SK-N-SH (cell line): Measurements from ENCODE around the gene LSM7. TPM values are rescaled to one million over a fixed set of nuclear protein-coding genes. Genes with fewer than 3 reads are reported as not detected.
A peak's percentile ranks its signal among the peaks of the same experiment; 100 is the strongest.
"Not testable (repeated sequence)": the region's sequence is repeated elsewhere in the genome, so short reads cannot be mapped to it uniquely, and the experiment has no call there.

Source experiments
- CTCF ChIA-PET: fragments of 300-600, 350-600 bp; formaldehyde crosslinking; extraction: SDS; loops from one replicate; lab custom pipeline; 2021; lab: Yijun Ruan, JAX
- POLR2A ChIA-PET: fragments of 350-600 bp; sonication (Branson Sonifier 250); formaldehyde crosslinking; extraction: SDS; loops from one replicate; lab custom pipeline; 2020; ENCODE audit warnings: antibody characterized with exemption, inconsistent platforms; lab: Yijun Ruan, JAX
- DNase-seq: peaks from one replicate; pipeline ENCODE4 v3.0.0; 2012
- H2AFZ ChIP-seq: fragments of 200-600 bp; sonication (generic); 2 replicates; pipeline ENCODE4 v1.8.1; 2016; ENCODE audit warnings: antibody characterized with exemption, mild to moderate bottlenecking, low read depth
- H3F3A ChIP-seq: fragments of 200-600 bp; sonication (generic); replicated peaks from 2 replicates; pipeline ENCODE3; 2016; ENCODE audit warnings: antibody characterized with exemption, mild to moderate bottlenecking; ENCODE audit not compliant: insufficient read depth
- H3K27ac ChIP-seq, 2 experiments: fragments of 200-500 bp in 1 of 2; fragments of 200-600 bp in 1 of 2; sonication (Bioruptor generic) in 1 of 2; sonication (generic), shearing (Covaris generic) in 1 of 2; 2 replicates each; pipeline versions ENCODE4 v1.5.1 to v1.6.1; 2014 to 2016; ENCODE audit warnings: low read depth in 2 of 2, inconsistent platforms in 1 of 2, low read length in 1 of 2, mild to moderate bottlenecking in 1 of 2, mixed read lengths in 1 of 2
- H3K27me3 ChIP-seq: fragments of 200-600 bp; sonication (generic), shearing (Covaris generic); 2 replicates; pipeline ENCODE4 v1.6.1; 2016; ENCODE audit warnings: mixed run types; ENCODE audit not compliant: insufficient read depth
- H3K36me3 ChIP-seq, 2 experiments: fragments of 200-500 bp in 1 of 2; fragments of 200-600 bp in 1 of 2; sonication (Bioruptor generic) in 1 of 2; sonication (generic) in 1 of 2; replicated peaks in 1 of 2; 2 replicates each; pipeline versions ENCODE3 to v1.5.1; 2014 to 2016; ENCODE audit warnings: low read length in 1 of 2, mild to moderate bottlenecking in 1 of 2; ENCODE audit not compliant: insufficient read depth in 2 of 2, control insufficient read depth in 1 of 2
- H3K4me1 ChIP-seq, 2 experiments: fragments of 200-500 bp in 1 of 2; fragments of 200-600 bp in 1 of 2; sonication (Bioruptor generic) in 1 of 2; sonication (generic), shearing (Covaris generic) in 1 of 2; 2 replicates each; pipeline versions ENCODE4 v1.5.1 to v1.6.1; 2014 to 2016; ENCODE audit warnings: low read depth in 1 of 2, low read length in 1 of 2, mixed run types in 1 of 2; ENCODE audit not compliant: insufficient read depth in 2 of 2, control insufficient read depth in 1 of 2
- H3K4me2 ChIP-seq: fragments of 200-600 bp; sonication (generic), shearing (Covaris generic); 2 replicates; pipeline ENCODE4 v1.6.1; 2017; ENCODE audit warnings: mixed run types
- H3K4me3 ChIP-seq, 2 experiments: fragments of 200-500 bp in 1 of 2; fragments of 200-600 bp in 1 of 2; sonication (Bioruptor generic) in 1 of 2; sonication (generic), shearing (Covaris generic) in 1 of 2; 2 replicates each; pipeline versions ENCODE4 v1.5.1 to v1.8.1; 2014 to 2016; ENCODE audit warnings: low read depth in 2 of 2, inconsistent platforms in 1 of 2, low read length in 1 of 2, mild to moderate bottlenecking in 1 of 2, mixed read lengths in 1 of 2, moderate library complexity in 1 of 2
- H3K79me2 ChIP-seq: fragments of 200-600 bp; sonication (generic); 2 replicates; pipeline ENCODE4 v1.8.1; 2017; ENCODE audit warnings: mild to moderate bottlenecking; ENCODE audit not compliant: insufficient read depth
- H3K9ac ChIP-seq: fragments of 200-600 bp; sonication (generic); 2 replicates; pipeline ENCODE4 v1.6.1; 2017; ENCODE audit warnings: mixed run types
- H3K9me2 ChIP-seq: fragments of 200-600 bp; sonication (generic); 2 replicates; pipeline ENCODE4 v1.6.1; 2017; ENCODE audit warnings: mixed run types
- H3K9me3 ChIP-seq: fragments of 200-600 bp; sonication (generic); 2 replicates; pipeline ENCODE4 v1.6.1; 2017; ENCODE audit warnings: mixed run types, mild to moderate bottlenecking, moderate library complexity
- H4K20me1 ChIP-seq: fragments of 200-600 bp; sonication (generic); 2 replicates; pipeline ENCODE4 v1.6.1; 2017; ENCODE audit warnings: mild to moderate bottlenecking, mixed run types; ENCODE audit not compliant: insufficient read depth
- ELF1 ChIP-seq: IDR thresholded peaks from 2 replicates; pipeline ENCODE4 v1.4.0; 2012
- EP300 ChIP-seq, 2 experiments: IDR thresholded peaks; 2 replicates each; pipeline versions ENCODE4 v1.4.0 to v1.6.1; 2012; ENCODE audit warnings: borderline replicate concordance in 1 of 2, low read depth in 1 of 2, low read length in 1 of 2
- FOXJ3 ChIP-seq: sonication (generic); formaldehyde crosslinking; IDR thresholded peaks from 2 replicates; pipeline ENCODE4 v1.5.1; 2020; ENCODE audit warnings: mild to moderate bottlenecking, missing genetic modification reagents
- FOXM1 ChIP-seq: IDR thresholded peaks from 2 replicates; pipeline ENCODE4 v1.4.0; 2012; ENCODE audit warnings: low read depth, mild to moderate bottlenecking
- GABPA ChIP-seq: IDR thresholded peaks from 2 replicates; pipeline ENCODE4 v1.4.0; 2012; ENCODE audit warnings: low read depth, mild to moderate bottlenecking
- GATA2 ChIP-seq: sonication (generic); formaldehyde crosslinking; IDR thresholded peaks from 2 replicates; pipeline ENCODE4 v1.5.0; 2020; ENCODE audit warnings: mild to moderate bottlenecking, missing genetic modification reagents
- MXI1 ChIP-seq: IDR thresholded peaks from 2 replicates; pipeline ENCODE4 v1.6.1; 2012; ENCODE audit warnings: mild to moderate bottlenecking, low read depth, low read length, improper control_type of control experiment
- NRF1 ChIP-seq: IDR thresholded peaks from 2 replicates; pipeline ENCODE4 v1.6.1; 2012; ENCODE audit warnings: low read depth, mild to moderate bottlenecking, low read length
- PBX3 ChIP-seq: IDR thresholded peaks from 2 replicates; pipeline ENCODE4; 2012
- RCOR1 ChIP-seq: fragments of 150-350 bp; IDR thresholded peaks from 2 replicates; pipeline ENCODE4 v1.6.1; 2017; ENCODE audit warnings: antibody characterized with exemption, low read length
- RFX5 ChIP-seq: IDR thresholded peaks from 2 replicates; pipeline ENCODE4 v1.6.1; 2012; ENCODE audit warnings: mild to moderate bottlenecking, improper control_type of control experiment, low read length
- SMC3 ChIP-seq: IDR thresholded peaks from 2 replicates; pipeline ENCODE4 v1.6.1; 2012; ENCODE audit warnings: low read depth, low read length, improper control_type of control experiment
- TCF12 ChIP-seq: IDR thresholded peaks from 2 replicates; pipeline ENCODE4 v1.4.0; 2012
- TEAD4 ChIP-seq: IDR thresholded peaks from 2 replicates; pipeline ENCODE4 v1.4.0; 2012; ENCODE audit warnings: mild to moderate bottlenecking, borderline replicate concordance; ENCODE audit not compliant: insufficient read depth
- WGBS: methylation state at CpG from one replicate; pipeline ENCODE4 v1.1.6; 2017; ENCODE audit warnings: low lambda C conversion rate; 5-methylcytosine and 5-hydroxymethylcytosine counted together
- polyA plus RNA-seq, 3 experiments: library from polyadenylated mRNA; depleted of rRNA; stranded (reverse); fragments of >200 nt; gene quantifications; 2 replicates each; pipeline ENCODE4 v1.2.3, GENCODE V29; 2012
- TF ChIP-seq, protein P1 (sequence below): fragments of 150-350 bp; IDR thresholded peaks from 2 replicates; pipeline ENCODE4 v1.6.1; 2016; ENCODE audit warnings: mild to moderate bottlenecking, low read depth, low read length

LSM7 gene
- polyA plus RNA-seq, 1 of the 3 experiments (the other 2 are of a cell fraction) = 1,193 TPM

- no peaks in the 10 kb centered on the region for H4K20me1 ChIP-seq
- H3K4me2 ChIP-seq = peak within 1 kb of the TSS; percentile 47; the same call in 1 of the 2 replicates
- H3K79me2 ChIP-seq = peaks cover 4% of the 10 kb centered on the region; the same call in 1 of the 2 replicates
- 22% methylated on average over 9 of the region's 41 CpGs for WGBS
- CTCF ChIA-PET = interaction anchor here (1.0 to 2.7 kb wide), 5 partner anchors 9 to 39 kb away, joined by 4 to 20 read pairs (median 5); partner anchors contain the start of gene LINGO3
- H3K9me3 ChIP-seq = no peaks in the 10 kb centered on the region
- peaks cover 0 to 8% of the 10 kb centered on the region in 2 experiments; a peak in 1 of 4 replicates for H3K4me1 ChIP-seq
- peak; percentile 80 for DNase-seq
- no peaks in the 10 kb centered on the region for H3K9me2 ChIP-seq
- no peak for TF ChIP-seq FOXM1
- no peak within 1 kb of the TSS for H3K27ac ChIP-seq
- H3F3A ChIP-seq = peaks cover 3% of the 10 kb centered on the region
- POLR2A ChIA-PET = interaction anchor here (0.6 kb wide), 1 partner anchor 9 kb away, joined by 3 read pairs; no protein-coding TSS in a partner anchor
- H3K27me3 ChIP-seq = no peaks in the 10 kb centered on the region
- H2AFZ ChIP-seq = no peak within 1 kb of the TSS; the same call in 1 of the 2 replicates
- no peak within 1 kb of the TSS for H3K9ac ChIP-seq
- H3K36me3 ChIP-seq = no peaks in the 10 kb centered on the region
- peak within 1 kb of the TSS in 1 of 2 experiments; percentile 9; a peak in 1 of 4 replicates for H3K4me3 ChIP-seq
Observed at GRCh38 chr19:2282062-2282861, 46.1 kb downstream of the LSM7 start, which contains the start of gene PEAK3. Gene PEAK3, minus strand, starts transcription at chr19:2282175. Its CDS starts 1,244 bp downstream, at chr19:2280931.

DNA sequence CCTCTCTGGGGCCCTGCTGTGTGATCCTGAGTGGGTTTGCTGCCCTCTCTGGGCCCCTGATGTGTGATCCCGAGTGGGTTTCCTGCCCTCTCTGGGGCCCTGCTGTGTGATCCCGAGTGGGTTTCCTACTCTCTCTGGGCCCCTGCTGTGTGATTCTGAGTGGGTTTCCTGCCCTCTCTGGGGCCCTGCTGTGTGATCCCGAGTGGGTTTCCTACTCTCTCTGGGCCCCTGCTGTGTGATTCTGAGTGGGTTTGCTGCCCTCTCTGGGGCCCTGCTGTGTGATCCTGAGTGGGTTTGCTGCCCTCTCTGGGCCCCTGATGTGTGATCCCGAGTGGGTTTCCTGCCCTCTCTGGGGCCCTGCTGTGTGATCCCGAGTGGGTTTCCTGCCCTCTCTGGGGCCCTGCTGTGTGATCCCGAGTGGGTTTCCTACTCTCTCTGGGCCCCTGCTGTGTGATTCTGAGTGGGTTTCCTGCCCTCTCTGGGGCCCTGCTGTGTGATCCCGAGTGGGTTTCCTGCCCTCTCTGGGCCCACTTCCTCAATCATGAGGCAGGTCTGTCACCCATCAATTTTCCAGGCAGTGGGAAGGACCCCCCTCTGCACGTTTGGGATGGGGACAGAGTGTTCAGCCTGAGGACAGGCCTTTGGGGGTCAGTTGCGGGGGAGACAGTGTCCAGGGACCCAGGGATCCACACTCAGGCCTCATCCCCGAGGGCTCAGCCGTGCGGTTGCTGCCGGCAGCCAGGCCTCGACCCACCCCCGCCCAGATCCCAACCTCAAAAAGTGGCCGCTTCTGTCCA is 46.9 kb downstream of the LSM7 start:
- ChIA-PET CTCF (interaction anchor here (1.0 to 2.7 kb wide), 2 partner anchors 8 to 35 kb away, joined by 4 to 20 read pairs; no protein-coding TSS in a partner anchor), POLR2A (interaction anchor here (0.6 kb wide), 1 partner anchor 10 kb away, joined by 3 read pairs; no protein-coding TSS in a partner anchor)
- H3K9ac ChIP-seq, DNase-seq, H4K20me1 ChIP-seq, H3F3A ChIP-seq, H3K9me3 ChIP-seq, H3K27me3 ChIP-seq, H2AFZ ChIP-seq, H3K9me2 ChIP-seq, H3K36me3 ChIP-seq, H3K4me1 ChIP-seq, H3K79me2 ChIP-seq, H3K4me3 ChIP-seq, H3K27ac ChIP-seq: not testable (repeated sequence)
- peak overlapping the region; percentile 47; the same call in 1 of the 2 replicates for H3K4me2 ChIP-seq
- 38% methylated on average over 3 of the region's 16 CpGs for WGBS

DNA sequence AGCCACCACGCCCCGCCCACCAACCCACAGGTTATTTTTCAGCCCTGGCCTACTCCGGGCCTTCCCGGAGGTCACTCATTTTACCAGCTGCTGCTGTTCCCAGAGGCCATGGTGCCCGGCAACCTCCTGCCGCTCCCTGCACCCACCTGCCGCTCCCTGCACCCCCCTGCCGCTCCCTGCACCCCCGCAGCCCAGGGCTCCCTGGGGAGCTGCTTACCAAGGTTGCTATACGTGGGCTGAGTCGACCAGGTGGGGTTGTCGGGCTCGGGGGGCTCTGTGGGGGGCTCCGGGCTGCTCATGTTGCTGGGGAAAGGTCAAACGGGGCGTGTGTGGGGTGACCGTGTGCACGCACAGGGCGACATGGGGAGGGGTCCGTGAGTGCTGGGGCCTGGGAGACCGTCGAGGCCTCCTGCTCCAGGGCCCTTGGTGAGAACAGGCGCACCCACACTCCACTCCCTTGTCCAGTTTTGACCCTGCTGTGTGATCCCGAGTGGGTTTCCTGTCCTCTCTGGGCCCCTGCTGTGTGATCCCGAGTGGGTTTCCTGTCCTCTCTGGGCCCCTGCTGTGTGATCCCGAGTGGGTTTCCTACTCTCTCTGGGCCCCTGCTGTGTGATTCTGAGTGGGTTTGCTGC is 47.6 kb downstream of the LSM7 start:
- no peak overlapping the region for H3K4me2 ChIP-seq
- H3K79me2 ChIP-seq = peaks cover 4% of the 10 kb centered on the region; the same call in 1 of the 2 replicates
- no peak overlapping the region for H2AFZ ChIP-seq
- DNase-seq = no peak
- H4K20me1 ChIP-seq = no peaks in the 10 kb centered on the region
- no peaks in the 10 kb centered on the region for H3K36me3 ChIP-seq
- H3K27me3 ChIP-seq = no peaks in the 10 kb centered on the region
- ChIA-PET CTCF (interaction anchor here (11.9 kb wide), 1 partner anchor 32 kb away, joined by 284 read pairs; the partner anchor contains the start of gene LINGO3), POLR2A (interaction anchor here (0.8 kb wide), 1 partner anchor 127 kb away, joined by 4 read pairs; no protein-coding TSS in a partner anchor)
- 89% methylated on average over 24 of the region's 26 CpGs for WGBS
- H3K9me3 ChIP-seq = no peaks in the 10 kb centered on the region
- no peaks in the 10 kb centered on the region for H3K9me2 ChIP-seq
- no peak overlapping the region for H3K9ac ChIP-seq
- no peak overlapping the region for H3K27ac ChIP-seq
- no peak overlapping the region for H3K4me3 ChIP-seq
- H3F3A ChIP-seq = peaks cover 3% of the 10 kb centered on the region
- peaks cover 0 to 8% of the 10 kb centered on the region in 2 experiments; a peak in 1 of 4 replicates for H3K4me1 ChIP-seq
- TF ChIP-seq NRF1 (no peak), PBX3 (no peak), EP300 (IDR thresholded peaks at IDR 0.05; ENCODE audit: borderline replicate concordance in 1 of 2, low read depth in 1 of 2, low read length in 1 of 2) (no peak), ELF1 (no peak), TCF12 (no peak), RFX5 (no peak), FOXJ3 (CRISPR knock-in tag) (no peak), GABPA (no peak), MXI1 (no peak), RCOR1 (no peak), GATA2 (CRISPR knock-in tag) (no peak), SMC3 (no peak), FOXM1 (no peak), TEAD4 (no peak)
- TF ChIP-seq, protein P1, sequence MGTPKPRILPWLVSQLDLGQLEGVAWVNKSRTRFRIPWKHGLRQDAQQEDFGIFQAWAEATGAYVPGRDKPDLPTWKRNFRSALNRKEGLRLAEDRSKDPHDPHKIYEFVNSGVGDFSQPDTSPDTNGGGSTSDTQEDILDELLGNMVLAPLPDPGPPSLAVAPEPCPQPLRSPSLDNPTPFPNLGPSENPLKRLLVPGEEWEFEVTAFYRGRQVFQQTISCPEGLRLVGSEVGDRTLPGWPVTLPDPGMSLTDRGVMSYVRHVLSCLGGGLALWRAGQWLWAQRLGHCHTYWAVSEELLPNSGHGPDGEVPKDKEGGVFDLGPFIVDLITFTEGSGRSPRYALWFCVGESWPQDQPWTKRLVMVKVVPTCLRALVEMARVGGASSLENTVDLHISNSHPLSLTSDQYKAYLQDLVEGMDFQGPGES = no peak
